GM19023 (cell line): ENCODE measurements around the gene LIMS4.
"Not testable (repeated sequence)": the region's sequence is repeated elsewhere in the genome, so short reads cannot be mapped to it uniquely, and the experiment has no call there.

Experiments
- ATAC-seq: cut with Tn5 transposase; IDR thresholded peaks from one replicate; pipeline ENCODE4 v1.9.1; 2021; ENCODE audit warnings: mild to moderate bottlenecking, moderate library complexity; ENCODE audit not compliant: unreplicated experiment

The LIMS4 gene

GRCh38 chr2:110455080-110455670 is 17.4 kb downstream of the LIMS4 start:
- not testable (repeated sequence) for ATAC-seq

- ATAC-seq, result not testable (repeated sequence)
Observed at GRCh38 chr2:110450951-110451350, 21.7 kb downstream of the LIMS4 start.

GRCh38 chr2:110449127-110449947 is 23.3 kb downstream of the LIMS4 start:
- ATAC-seq, result not testable (repeated sequence)

- not testable (repeated sequence) for ATAC-seq
Observed at GRCh38 chr2:110446644-110447043, 26.0 kb downstream of the LIMS4 start.

GRCh38 chr2:110443305-110444005 is 29.2 kb downstream of the LIMS4 start:
- not testable (repeated sequence) for ATAC-seq

GRCh38 chr2:110441905-110442304 is 30.7 kb downstream of the LIMS4 start:
- ATAC-seq, result not testable (repeated sequence)

- not testable (repeated sequence) for ATAC-seq
Observed at GRCh38 chr2:110434565-110434964, 38.1 kb downstream of the LIMS4 start.

GRCh38 chr2:110425725-110426124 is 46.9 kb downstream of the LIMS4 start:
- not testable (repeated sequence) for ATAC-seq

- ATAC-seq, result not testable (repeated sequence)
Observed at GRCh38 chr2:110424421-110424820, 48.2 kb downstream of the LIMS4 start.

- not testable (repeated sequence) for ATAC-seq
Observed at GRCh38 chr2:110423574-110423962, 49.0 kb downstream of the LIMS4 start.

GRCh38 chr2:110422852-110423573 is 49.6 kb downstream of the LIMS4 start:
- not testable (repeated sequence) for ATAC-seq

GRCh38 chr2:110420641-110421354 is 51.8 kb downstream of the LIMS4 start:
- not testable (repeated sequence) for ATAC-seq

GRCh38 chr2:110407142-110407541 is 65.5 kb downstream of the LIMS4 start:
- ATAC-seq, result not testable (repeated sequence)

GRCh38 chr2:110404988-110405387 is 67.6 kb downstream of the LIMS4 start:
- ATAC-seq, result not testable (repeated sequence)

GRCh38 chr2:110404246-110404645 is 68.4 kb downstream of the LIMS4 start:
- not testable (repeated sequence) for ATAC-seq

- ATAC-seq, result not testable (repeated sequence)
Observed at GRCh38 chr2:110401001-110401618, 71.5 kb downstream of the LIMS4 start.

GRCh38 chr2:110399378-110399777 is 73.2 kb downstream of the LIMS4 start:
- ATAC-seq, result not testable (repeated sequence)

GRCh38 chr2:110395990-110396389 is 76.6 kb downstream of the LIMS4 start:
- not testable (repeated sequence) for ATAC-seq
